ENCODE results near the gene CENPN.

Gene CENPN

GRCh38 chr16:81006813-81007695, at the start of gene CENPN, which contains the start of gene CMC2:
Gene CENPN, plus strand, starts transcription at chr16:81007214. Its CDS starts 4,726 bp downstream, at chr16:81011940.
Gene CMC2, minus strand, starts transcription at chr16:81006885. Its CDS starts 9,491 bp downstream, at chr16:80997394.
- DNase-seq: peak; percentile 97

- no peak for DNase-seq
Observed at GRCh38 chr16:80958284-80958683, 48.7 kb upstream of the CENPN start.

- no peak for DNase-seq
Observed at GRCh38 chr16:80962879-80963278, 44.1 kb upstream of the CENPN start.

GRCh38 chr16:80964351-80964750, 42.7 kb upstream of the CENPN start:
- DNase-seq: no peak

GRCh38 chr16:80966617-80967016, 40.4 kb upstream of the CENPN start:
- no peak for DNase-seq

GRCh38 chr16:80968386-80969113, 38.5 kb upstream of the CENPN start:
- DNase-seq: no peak

- DNase-seq: no peak
Observed at GRCh38 chr16:80969114-80969484, 37.9 kb upstream of the CENPN start.

- no peak for DNase-seq
Observed at GRCh38 chr16:80971819-80972218, 35.2 kb upstream of the CENPN start.

- DNase-seq: no peak
Observed at GRCh38 chr16:80972611-80973010, 34.4 kb upstream of the CENPN start.

GRCh38 chr16:80973991-80974390, 33.0 kb upstream of the CENPN start:
- no peak for DNase-seq

GRCh38 chr16:80974649-80975376, 32.2 kb upstream of the CENPN start:
- DNase-seq: no peak

GRCh38 chr16:80976946-80977345, 30.1 kb upstream of the CENPN start:
- no peak for DNase-seq

GRCh38 chr16:80981103-80981502, 25.9 kb upstream of the CENPN start:
- no peak for DNase-seq

GRCh38 chr16:80982646-80983045, 24.4 kb upstream of the CENPN start:
- no peak for DNase-seq

- no peak for DNase-seq
Observed at GRCh38 chr16:80984124-80984892, 22.7 kb upstream of the CENPN start.

GRCh38 chr16:80985611-80986010, 21.4 kb upstream of the CENPN start:
- no peak for DNase-seq

- no peak for DNase-seq
Observed at GRCh38 chr16:80986557-80986956, 20.5 kb upstream of the CENPN start.

- DNase-seq: no peak
Observed at GRCh38 chr16:80988756-80989155, 18.3 kb upstream of the CENPN start.

GRCh38 chr16:80989801-80990200, 17.2 kb upstream of the CENPN start:
- no peak for DNase-seq

GRCh38 chr16:80990577-80990976, 16.4 kb upstream of the CENPN start:
- DNase-seq: no peak

GRCh38 chr16:80990978-80991377, 16.0 kb upstream of the CENPN start:
- no peak for DNase-seq

GRCh38 chr16:80991792-80992430, 15.1 kb upstream of the CENPN start:
- no peak for DNase-seq
